HG03378 (cell line): Measurements from ENCODE around the gene FBXL19.
"Not testable (repeated sequence)": the region's sequence is repeated elsewhere in the genome, so short reads cannot be mapped to it uniquely, and the experiment has no call there.

Experiments
- ATAC-seq: cut with Tn5 transposase; IDR thresholded peaks from one replicate; pipeline ENCODE4 v1.9.1; 2021; ENCODE audit warnings: mild to moderate bottlenecking, moderate library complexity; ENCODE audit not compliant: unreplicated experiment

The FBXL19 gene

DNA sequence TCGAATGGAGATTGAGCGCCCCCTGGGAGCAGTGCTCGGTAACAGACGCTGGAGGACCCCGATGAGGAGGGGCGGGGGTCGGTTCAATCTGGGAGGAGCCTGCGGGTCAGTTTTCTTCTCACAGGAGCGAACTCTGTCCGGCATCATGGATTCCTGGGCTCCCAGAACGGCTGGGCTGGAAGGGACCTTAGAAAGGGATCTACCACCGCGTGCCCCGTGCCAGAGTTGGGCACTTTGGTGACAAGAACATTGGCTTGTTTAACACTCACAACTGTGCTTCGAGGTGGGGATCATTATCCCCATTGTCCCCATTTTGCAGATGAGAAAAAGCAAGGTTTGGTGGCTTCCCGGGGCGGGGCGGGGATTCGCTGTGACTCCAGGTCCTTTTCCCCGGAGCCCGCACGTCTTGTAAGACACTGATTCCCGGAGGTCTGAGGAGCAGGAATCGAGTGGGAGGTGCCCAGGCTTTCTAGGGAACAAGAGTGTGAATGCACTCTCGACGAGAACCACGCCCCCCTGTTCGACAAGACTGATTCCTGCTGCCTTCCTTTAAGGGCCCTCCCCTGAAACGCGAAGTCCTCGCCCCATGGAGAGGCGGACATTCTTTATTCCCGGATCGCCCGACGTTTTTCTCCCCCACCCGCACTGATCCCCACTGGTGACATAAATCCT lies 1.5 kb upstream of the FBXL19 start:
- ATAC-seq, result no peak

- ATAC-seq, result peak; percentile 77
Observed at GRCh38 chr16:30922420-30922959, 882 bp upstream of the FBXL19 start.

DNA sequence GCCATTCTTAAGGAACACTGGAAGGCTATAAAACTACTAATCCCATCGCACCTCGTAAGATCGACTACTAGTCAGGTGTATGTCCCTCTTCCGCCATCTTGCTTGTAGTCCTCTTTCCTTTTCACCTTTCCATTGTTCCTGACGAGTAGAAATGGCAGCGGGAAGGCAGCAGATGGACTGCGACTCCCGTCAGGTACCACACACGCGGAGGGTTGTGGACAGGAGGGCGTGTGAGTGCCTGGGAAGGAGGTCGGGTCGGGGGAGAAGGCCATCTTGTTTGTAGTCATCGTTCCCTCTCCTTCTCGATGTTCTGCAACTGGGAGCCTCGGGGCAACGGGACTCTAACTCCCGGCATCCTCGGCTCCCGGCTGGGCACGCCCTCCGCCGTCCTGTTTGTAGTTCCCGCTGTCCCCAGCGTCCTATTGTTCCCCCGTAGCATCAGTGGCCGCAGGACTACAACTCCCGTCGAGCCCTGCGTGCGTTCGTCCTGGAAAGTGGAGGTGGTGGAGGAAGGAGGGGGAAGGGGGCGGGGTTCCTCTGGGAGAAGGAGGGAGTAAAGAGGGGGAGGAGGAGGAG lies 324 bp upstream of the FBXL19 start:
- ATAC-seq, result peak; percentile 64

DNA sequence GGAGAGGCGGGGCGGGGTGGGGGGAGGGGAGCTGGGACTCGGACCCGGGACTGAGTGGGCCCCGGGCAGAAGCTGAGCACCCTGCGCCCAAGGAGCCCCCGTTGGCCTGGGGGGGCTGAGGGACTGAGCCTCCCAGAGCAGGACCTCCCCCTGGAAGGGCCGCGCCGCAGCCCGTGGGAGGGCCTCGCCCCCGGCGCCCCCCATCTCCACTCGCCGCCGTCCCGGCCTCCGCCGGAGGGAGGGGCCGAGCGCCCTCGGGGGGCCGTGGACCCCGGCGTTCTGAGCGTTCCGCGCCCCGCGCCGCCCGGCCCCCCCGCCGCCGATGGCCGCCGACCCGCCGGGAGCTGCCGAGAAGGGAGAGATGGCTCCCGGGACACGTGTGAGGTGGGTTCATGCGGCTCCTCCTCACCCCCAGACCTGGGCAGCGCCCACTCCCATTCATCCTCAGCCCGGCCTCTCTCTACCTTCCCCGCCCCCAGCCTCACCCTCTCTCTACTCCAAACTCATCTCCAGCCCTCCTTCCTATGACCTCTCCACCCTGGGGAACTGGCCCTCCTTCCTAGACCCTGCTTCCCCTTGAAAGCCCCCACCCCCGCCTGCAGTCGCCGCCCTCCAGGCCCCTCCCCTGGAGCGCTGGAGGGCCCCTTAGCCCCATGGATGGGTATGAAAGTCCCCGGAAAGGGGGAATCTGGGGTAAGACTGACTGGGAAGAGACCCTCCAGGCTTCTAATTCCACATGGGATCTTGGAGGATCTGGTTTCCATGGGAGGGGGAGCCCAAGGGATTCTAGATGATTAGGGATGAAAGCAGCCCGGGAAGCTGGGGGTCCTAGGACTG lies 922 bp downstream of the FBXL19 start:
- ATAC-seq, result no peak

DNA sequence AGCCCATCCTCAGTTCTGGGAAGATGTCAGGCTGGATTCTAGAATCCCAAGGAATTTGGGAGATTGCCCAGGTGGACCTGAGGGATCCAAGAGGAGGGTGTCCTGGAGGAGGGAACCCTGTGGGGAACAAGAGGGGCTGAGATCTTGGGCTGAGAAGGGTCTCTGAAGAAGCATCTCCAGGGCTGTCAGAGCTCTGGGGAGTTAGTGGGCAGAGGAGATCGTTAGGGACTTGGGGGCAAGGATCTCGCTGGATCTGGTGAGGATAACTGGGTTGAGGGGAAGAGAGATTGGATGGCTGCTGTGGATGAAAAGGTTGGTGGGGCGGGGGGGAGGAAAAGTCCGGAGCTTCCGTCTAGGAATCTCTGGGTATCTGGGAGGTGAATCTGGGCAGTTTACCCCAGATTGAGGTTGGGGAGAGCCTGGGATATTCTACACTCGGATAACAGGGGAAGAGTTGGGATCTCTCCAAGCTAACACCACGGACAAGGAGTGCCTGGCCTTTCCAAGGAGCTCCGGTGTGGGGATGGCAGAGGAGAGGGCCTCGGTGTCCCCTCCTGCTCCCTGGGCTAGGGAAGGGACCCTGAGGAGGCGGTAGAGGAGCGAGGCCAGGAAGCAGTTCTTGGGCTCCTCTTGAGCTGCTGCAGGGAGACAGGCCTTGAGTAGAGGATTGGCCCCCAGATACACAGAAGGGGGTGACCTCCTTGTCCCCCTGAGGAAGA lies 1.7 kb downstream of the FBXL19 start:
- no peak for ATAC-seq

- ATAC-seq, result no peak
Observed at GRCh38 chr16:30925632-30925987, 2.2 kb downstream of the FBXL19 start.

- ATAC-seq, result no peak
Observed at GRCh38 chr16:30925995-30926811, 2.8 kb downstream of the FBXL19 start.

DNA sequence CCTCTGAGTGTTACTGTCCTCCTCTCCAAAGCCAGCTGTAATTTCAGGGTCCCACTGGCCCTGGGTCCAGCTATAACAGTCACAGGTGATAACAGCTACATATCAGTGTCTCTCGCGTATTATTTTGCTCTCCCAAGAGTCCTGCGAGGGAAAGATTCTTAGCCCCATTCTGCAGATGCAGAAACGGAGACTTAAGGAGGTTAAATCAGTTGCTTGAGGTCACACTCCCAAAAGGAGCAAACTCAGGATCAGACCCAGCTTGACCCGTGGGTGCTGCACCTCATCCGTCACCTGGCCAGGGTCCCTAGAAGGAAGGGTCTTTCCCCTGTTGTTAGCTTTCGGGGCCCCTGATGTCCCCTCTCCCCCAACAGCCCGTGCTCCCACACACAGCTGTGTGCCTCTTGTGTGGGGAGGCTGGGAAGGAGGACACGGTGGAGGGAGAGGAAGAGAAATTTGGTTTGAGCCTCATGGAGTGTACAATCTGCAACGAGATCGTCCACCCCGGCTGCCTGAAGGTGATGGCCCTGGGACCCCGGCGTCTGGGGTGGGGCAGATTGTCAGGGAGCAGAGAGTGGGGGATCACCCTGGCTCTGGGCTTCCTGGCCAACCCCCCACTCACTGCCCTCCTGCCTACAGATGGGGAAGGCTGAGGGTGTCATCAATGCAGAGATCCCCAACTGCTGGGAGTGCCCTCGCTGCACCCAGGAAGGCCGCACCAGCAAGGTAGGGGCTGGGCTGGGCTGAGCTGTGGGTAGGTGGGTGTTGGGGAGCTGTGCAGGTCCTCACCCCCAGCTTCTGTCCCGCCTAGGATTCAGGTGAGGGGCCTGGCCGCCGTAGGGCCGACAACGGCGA lies 3.8 kb downstream of the FBXL19 start:
- no peak for ATAC-seq

DNA sequence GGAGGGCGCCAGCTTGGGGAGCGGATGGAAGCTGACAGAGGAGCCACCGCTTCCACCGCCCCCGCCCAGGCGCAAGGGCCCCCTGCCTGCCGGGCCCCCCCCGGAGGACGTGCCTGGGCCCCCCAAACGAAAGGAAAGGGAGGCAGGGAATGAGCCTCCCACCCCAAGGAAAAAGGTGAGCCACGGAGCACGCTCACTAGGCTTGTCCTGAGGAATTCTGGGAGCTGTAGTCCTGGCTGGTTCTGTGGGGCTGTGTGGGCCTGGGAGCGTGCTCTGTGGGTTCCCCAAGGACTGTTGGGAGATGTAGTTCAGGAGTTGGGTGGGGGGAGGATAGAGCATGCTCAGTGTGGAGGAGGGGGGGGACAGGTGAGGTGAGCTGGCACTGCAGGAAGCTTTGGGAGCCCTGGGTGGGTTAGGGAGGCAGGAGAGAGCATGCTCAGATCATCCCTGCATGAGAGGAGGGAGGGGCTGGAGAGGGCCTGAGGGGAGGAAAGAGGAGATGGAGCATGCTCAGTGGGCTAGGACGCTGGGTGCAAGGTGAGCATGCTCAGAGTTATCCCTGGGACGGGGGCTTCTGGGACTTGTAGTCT lies 4.5 kb downstream of the FBXL19 start:
- ATAC-seq, result no peak

DNA sequence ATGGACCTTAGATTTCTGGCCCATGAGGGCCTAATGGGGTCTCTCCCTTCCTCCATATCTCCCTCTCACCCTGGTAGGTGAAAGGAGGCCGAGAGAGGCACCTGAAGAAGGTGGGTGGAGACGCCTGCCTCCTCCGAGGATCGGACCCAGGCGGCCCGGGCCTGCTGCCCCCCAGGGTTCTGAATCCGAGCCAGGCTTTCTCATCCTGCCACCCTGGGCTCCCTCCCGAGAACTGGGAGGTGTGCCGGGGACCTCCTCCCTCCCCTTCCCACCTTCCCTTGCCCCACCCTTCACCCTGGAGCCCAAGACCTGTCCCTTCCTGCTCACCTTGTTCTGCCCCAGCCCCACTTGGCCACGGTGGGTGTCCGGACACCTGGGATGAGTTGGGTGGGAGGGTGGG lies 5.0 kb downstream of the FBXL19 start:
- ATAC-seq, result no peak

- no peak for ATAC-seq
Observed at GRCh38 chr16:30929167-30929566, 5.8 kb downstream of the FBXL19 start.

- ATAC-seq, result no peak
Observed at GRCh38 chr16:30930160-30930571, 6.8 kb downstream of the FBXL19 start.

DNA sequence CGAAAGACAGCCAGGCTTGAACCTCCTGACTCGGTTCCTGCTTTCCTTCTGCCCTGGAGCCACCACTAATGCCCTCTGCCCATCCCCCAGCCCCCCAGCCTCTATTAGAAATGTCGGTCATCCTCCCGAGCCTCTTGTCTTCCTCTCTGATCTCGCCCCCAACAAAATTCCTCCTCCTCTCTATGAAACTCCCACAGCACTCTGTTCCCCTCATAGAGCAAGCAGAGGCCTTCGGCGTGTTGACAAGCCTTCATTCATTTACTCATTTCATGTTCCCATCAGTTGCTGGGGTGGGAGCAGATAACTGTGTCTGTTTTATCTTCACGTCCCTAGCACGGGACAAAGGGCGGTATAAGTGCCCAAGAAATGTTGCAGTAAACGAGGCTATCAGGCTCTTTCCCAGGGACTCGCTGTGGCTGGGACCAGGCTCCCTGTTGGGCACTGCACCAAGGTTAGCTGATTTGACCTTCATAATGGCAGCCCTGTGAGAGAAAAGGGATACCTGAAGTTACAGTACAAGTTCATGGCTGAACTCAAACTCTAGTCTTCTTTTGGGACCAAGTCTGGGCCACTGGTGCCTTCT lies 7.8 kb downstream of the FBXL19 start:
- ATAC-seq, result no peak

GRCh38 chr16:30934827-30935557 lies 11.6 kb downstream of the FBXL19 start:
- no peak for ATAC-seq

DNA sequence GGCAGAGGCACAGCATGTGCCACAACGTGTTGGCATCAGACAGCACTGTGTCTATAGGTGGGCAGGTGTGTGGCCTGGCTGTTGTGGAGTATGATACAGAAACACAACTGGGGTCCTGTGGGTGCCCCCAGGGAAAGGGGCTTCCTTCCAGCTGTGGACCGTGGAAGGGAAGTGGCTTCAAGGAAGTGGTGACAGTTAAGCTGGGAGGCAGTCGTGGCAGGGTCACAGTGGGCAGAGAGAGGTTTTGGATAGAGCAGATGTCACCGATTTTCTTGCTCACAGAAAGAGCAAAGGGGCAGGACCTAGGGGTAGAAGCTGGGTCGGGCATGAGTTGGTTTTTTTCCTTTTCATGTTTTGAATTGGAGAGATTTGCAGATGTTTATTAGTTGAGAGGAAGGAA lies 14.3 kb downstream of the FBXL19 start:
- no peak for ATAC-seq

DNA sequence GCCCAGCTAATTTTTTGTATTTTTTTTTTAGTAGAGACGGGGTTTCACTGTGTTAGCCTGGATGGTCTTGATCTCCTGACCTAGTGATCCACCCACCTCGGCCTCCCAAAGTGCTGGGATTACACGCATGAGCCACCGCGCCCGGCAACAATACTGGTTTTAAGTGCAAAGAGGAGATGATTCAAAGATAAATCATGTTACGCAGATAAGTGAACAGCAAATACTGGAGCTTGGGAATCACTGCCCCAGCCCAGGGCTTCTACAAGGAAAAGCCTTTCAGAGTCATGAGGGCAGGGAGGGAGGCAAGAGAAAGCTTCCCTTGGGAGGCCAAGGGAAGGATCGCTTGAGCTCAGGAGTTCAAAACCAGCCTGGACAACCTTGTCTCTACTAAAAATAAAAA lies 16.2 kb downstream of the FBXL19 start:
- ATAC-seq, result not testable (repeated sequence)

- ATAC-seq, result peak; percentile 71
Observed at GRCh38 chr16:30941600-30942425, 18.4 kb downstream of the FBXL19 start.
